ENCODE results near the gene KCNRG. TPM values are rescaled to one million over a fixed set of nuclear protein-coding genes. Genes with fewer than 3 reads are reported as not detected.
A peak's percentile ranks its signal among the peaks of the same experiment; 100 is the strongest.
"Not testable (repeated sequence)": the region's sequence is repeated elsewhere in the genome, so short reads cannot be mapped to it uniquely, and the experiment has no call there.

The KCNRG gene, protein sequence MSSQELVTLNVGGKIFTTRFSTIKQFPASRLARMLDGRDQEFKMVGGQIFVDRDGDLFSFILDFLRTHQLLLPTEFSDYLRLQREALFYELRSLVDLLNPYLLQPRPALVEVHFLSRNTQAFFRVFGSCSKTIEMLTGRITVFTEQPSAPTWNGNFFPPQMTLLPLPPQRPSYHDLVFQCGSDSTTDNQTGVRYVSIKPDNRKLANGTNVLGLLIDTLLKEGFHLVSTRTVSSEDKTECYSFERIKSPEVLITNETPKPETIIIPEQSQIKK
- under 1 TPM; 0.31 to 0.32 TPM for total RNA-seq

DNA sequence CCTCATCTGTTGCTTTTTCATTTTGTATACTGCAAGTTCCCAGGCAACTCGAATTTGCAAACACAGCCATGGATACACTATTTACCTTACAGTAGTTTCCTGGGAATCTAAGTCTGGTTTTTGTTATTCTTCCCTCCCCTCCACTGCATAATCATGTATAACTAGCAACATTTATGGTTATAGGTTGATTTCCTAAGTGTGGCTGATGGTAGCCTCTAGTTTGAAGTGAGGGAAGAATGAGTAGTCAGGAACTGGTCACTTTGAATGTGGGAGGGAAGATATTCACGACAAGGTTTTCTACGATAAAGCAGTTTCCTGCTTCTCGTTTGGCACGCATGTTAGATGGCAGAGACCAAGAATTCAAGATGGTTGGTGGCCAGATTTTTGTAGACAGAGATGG is at the start of gene KCNRG:
KCNRG (plus strand) TSS at position 187 of the 400 bp plus-strand sequence; CDS start at position 237, 50 bp downstream.
- Mint-ChIP-seq H3K9me3 (peaks cover 2 to 4% of the 10 kb centered on the region in 2 donors), H3K27ac (peak within 1 kb of the TSS; percentile 54)

DNA sequence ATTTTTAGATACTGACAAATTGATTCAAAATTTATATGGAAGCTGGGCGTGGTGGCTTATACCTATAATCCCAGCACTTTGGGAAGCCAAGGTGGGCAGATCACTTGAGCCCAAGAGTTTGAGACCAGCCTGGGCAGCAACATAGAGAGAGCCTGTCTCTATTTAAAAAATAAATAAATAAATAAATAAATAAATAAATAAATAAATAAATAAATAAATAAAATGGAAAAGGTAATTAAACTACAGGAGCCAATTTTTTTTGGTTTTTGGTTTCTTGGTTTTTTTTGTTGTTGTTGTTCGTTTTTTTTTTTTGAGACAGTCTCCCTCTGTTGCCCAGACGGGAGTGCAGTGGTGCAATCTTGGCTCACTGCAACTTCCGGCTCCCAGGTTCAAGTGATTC is 47.8 kb upstream of the KCNRG start:
- Mint-ChIP-seq H3K9me3 (peaks cover 2 to 13% of the 10 kb centered on the region in 2 donors), H3K4me3 (no peak overlapping the region), H3K4me1 (ENCODE audit: low read depth) (no peaks in the 10 kb centered on the region), H3K36me3 (ENCODE audit: insufficient read depth in 2 of 2) (peaks cover 9 to 13% of the 10 kb centered on the region in 2 donors), H3K27me3 (ENCODE audit: low read depth) (no peaks in the 10 kb centered on the region), H3K27ac (no peak overlapping the region)
- ATAC-seq (replicated peaks in 1 of 2) (no peak), DNase-seq (no peak)

More for the DNA sequence above, at the start of gene KCNRG:
- Mint-ChIP-seq H3K4me1 (ENCODE audit: low read depth) (peaks cover 28% of the 10 kb centered on the region), H3K4me3 (no peak within 1 kb of the TSS), H3K27me3 (ENCODE audit: low read depth) (no peaks in the 10 kb centered on the region), H3K36me3 (ENCODE audit: insufficient read depth in 2 of 2) (peaks cover 10 to 40% of the 10 kb centered on the region in 2 donors)
- DNase-seq (no peak), ATAC-seq (replicated peaks in 1 of 2) (no peak)

DNA sequence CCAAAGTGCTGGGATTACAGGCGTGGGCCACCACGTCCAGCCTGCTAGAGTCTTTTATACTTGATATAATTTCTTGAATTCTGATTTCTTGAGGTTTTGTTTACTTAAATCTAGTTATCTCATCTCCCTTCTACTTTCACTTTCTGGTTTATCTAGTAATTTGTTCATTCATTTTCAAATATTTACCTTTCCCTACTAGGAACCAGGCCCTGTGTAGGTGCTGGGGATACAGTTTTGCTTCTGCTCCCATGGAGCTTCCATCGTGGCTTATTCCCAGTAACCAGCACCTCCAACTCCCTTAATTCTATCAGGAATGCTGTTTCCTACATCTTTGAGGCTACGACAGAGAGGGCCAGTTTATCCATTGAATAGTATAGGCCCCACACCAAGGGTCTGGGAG is 42.5 kb upstream of the KCNRG start:
- H3K9me3 Mint-ChIP-seq: no peaks in the 10 kb centered on the region
- H3K4me1 Mint-ChIP-seq (ENCODE audit: low read depth): no peaks in the 10 kb centered on the region
- ATAC-seq (replicated peaks in 1 of 2): no peak
- no peaks in the 10 kb centered on the region for H3K27me3 Mint-ChIP-seq (ENCODE audit: low read depth)
- no peaks in the 10 kb centered on the region for H3K36me3 Mint-ChIP-seq (ENCODE audit: insufficient read depth in 2 of 2)
- DNase-seq: no peak
- no peak overlapping the region for H3K27ac Mint-ChIP-seq
- no peak overlapping the region for H3K4me3 Mint-ChIP-seq

DNA sequence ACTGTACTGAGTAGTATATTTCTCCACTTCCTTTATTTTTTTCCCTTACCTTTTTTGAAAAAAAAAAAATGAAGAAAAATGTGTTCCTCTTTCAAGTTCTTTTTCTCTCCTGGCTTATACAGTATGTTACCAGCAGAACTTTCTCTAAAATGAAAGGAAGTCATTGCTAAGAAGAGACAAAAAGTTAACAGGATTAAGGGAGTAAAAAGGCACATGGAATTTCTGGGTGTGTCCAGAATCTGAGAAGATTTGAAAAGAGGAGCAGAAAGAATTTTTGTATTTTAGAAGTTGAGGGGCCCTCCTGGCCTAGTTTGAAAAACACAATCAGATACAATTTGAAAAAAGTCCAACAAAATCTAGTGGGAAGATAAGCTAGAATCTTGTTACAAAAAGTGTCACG is 39.4 kb upstream of the KCNRG start:
- DNase-seq: no peak
- H3K4me1 Mint-ChIP-seq (ENCODE audit: low read depth): no peaks in the 10 kb centered on the region
- no peak for ATAC-seq (replicated peaks in 1 of 2)
- no peak overlapping the region for H3K27ac Mint-ChIP-seq
- no peak overlapping the region for H3K4me3 Mint-ChIP-seq
- no peaks in the 10 kb centered on the region for H3K27me3 Mint-ChIP-seq (ENCODE audit: low read depth)
- H3K36me3 Mint-ChIP-seq (ENCODE audit: insufficient read depth in 2 of 2): no peaks in the 10 kb centered on the region
- H3K9me3 Mint-ChIP-seq: no peaks in the 10 kb centered on the region

DNA sequence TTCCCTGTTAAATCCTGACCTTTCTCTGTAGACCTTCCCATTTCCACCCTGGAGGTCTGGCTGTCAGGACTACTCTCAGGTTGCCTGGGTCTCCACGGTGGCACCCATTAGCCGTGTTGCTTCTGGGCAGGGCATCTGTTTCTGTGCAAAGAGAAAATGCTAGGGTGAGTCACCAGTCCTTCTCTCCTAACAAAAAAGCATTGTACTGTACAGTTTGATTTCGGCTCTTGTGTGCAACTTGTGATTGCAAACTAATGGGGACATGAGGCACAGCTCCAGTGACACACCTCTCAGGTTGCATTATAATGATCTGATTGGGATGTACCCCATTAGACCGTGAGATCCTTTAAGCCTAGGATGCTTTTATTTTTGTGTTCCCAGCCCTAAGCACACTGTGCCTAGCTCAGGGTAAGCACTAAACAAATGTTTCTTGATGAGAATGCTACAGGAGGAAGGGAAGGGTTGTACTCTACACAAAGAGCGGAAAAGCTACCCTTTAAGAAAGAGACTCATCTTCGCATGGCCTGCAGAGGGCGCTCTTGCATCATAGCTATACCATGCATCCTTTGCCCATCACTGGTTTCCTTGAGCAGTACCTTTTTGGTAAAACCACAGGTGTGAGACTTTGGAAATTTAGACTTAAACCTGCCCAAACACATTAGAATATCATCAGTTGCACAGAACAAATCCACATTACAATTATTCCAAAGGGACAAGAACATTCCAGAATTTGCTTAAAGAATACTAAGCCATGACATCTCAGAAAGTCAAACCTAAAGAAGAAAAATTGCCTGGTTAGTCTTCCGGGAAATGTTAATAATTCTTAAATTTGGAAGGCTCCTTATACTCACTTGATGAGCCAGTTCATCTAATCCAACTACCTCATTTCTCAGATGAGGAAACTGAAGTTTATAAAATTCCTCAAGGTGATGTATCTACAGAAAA is 38.7 kb upstream of the KCNRG start:
- no peaks in the 10 kb centered on the region for H3K4me1 Mint-ChIP-seq (ENCODE audit: low read depth)
- no peak overlapping the region for H3K4me3 Mint-ChIP-seq
- H3K9me3 Mint-ChIP-seq: no peaks in the 10 kb centered on the region
- H3K36me3 Mint-ChIP-seq (ENCODE audit: insufficient read depth in 2 of 2): no peaks in the 10 kb centered on the region
- no peak overlapping the region for H3K27ac Mint-ChIP-seq
- no peaks in the 10 kb centered on the region for H3K27me3 Mint-ChIP-seq (ENCODE audit: low read depth)
- DNase-seq (peak; percentile 64 to 71), ATAC-seq (replicated peaks in 1 of 2) (peak; percentile 73 to 74)

DNA sequence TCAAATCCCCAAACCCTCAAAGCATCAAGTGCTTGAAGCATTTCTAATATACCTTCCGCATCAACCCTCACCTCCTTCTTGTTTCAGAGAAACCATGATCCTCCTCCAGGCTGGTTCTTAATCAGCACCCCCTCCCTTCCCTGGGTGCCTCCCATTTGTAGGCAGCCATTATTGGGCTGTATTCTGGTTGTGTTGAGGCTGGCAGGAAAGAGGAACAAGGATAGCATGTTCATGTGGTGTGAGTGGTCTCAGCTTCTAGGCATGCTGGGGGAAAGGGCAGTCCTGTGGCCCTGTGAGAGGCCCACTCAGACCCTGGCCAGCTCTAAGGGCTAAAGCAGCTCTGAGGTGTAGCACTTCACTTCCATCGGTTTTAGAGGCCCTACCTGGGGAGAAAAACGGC is 37.3 kb upstream of the KCNRG start:
- Mint-ChIP-seq H3K36me3 (ENCODE audit: insufficient read depth in 2 of 2) (no peaks in the 10 kb centered on the region), H3K27ac (no peak overlapping the region), H3K9me3 (no peaks in the 10 kb centered on the region), H3K4me3 (no peak overlapping the region), H3K4me1 (ENCODE audit: low read depth) (no peaks in the 10 kb centered on the region), H3K27me3 (ENCODE audit: low read depth) (no peaks in the 10 kb centered on the region)
- ATAC-seq (replicated peaks in 1 of 2) (no peak), DNase-seq (no peak)

DNA sequence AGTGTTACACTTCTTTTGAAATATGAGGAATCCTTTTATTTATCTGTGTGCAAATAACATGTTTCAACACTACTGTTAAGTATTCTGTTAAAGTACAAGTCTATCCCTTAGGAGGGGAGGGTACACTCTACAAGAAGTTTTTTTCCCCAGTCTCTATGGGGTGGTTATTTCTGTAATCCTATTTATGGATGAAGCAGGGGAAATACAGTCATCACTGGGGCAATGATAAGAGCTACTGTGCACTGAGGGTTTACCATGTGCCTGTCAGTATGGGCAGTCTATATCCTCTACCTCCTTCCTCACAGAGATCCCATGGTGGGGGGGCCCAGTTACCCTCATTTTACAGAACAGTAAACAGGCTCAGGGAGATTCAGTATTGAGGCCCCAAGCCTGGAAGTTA is 35.0 kb upstream of the KCNRG start:
- ATAC-seq (replicated peaks in 1 of 2): no peak
- H3K27ac Mint-ChIP-seq: no peak overlapping the region

DNA sequence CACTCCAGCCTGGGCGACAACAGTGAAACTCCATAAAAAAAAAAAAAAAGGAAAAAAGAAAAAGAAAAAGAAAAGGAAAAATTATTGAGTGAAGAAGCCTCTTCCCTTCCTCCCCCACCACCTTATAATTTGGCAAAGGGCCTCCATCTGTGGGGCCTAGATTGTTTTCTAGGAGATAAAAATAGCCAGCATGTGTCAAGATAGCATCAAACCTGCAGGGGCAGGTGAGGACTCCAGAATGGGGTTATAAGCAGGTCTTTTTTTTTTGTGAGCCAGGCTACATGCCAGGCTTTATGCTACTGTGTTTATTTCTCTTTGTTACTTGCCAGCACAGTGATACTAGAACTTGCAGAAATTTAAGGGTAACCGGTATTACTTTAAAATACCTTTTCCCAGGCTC is 30.1 kb upstream of the KCNRG start:
- Mint-ChIP-seq H3K27ac (no peak overlapping the region), H3K36me3 (ENCODE audit: insufficient read depth in 2 of 2) (no peaks in the 10 kb centered on the region), H3K4me3 (no peak overlapping the region), H3K27me3 (ENCODE audit: low read depth) (no peaks in the 10 kb centered on the region), H3K9me3 (no peaks in the 10 kb centered on the region), H3K4me1 (ENCODE audit: low read depth) (no peaks in the 10 kb centered on the region)
- DNase-seq (no peak), ATAC-seq (replicated peaks in 1 of 2) (no peak)

More for the DNA sequence above, 35.0 kb upstream of the KCNRG start:
- DNase-seq: no peak
- H3K36me3 Mint-ChIP-seq (ENCODE audit: insufficient read depth in 2 of 2): no peaks in the 10 kb centered on the region
- no peaks in the 10 kb centered on the region for H3K9me3 Mint-ChIP-seq
- no peaks in the 10 kb centered on the region for H3K4me1 Mint-ChIP-seq (ENCODE audit: low read depth)
- no peak overlapping the region for H3K4me3 Mint-ChIP-seq
- no peaks in the 10 kb centered on the region for H3K27me3 Mint-ChIP-seq (ENCODE audit: low read depth)

DNA sequence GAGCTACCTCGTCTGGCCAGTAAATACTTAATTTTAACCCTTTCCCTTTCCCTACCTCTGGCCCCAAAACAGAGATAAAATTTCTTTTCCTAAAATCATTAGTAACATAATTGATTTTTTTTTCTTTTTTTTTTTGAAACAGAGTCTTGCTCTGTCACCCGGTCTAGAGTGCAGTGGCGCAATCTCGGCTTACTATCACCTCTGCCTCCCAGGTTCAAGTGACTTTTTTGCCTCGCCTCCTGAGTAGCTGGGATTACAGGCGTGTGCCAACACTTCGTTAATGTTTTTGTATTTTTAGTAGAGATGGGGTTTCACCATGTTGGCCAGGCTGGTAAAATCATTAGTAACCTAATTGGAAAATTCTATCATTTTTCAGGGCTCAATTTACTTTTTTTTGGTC is 28.8 kb upstream of the KCNRG start:
- no peak for ATAC-seq (replicated peaks in 1 of 2)
- DNase-seq: no peak
- no peaks in the 10 kb centered on the region for H3K4me1 Mint-ChIP-seq (ENCODE audit: low read depth)
- no peak overlapping the region for H3K27ac Mint-ChIP-seq
- no peaks in the 10 kb centered on the region for H3K36me3 Mint-ChIP-seq (ENCODE audit: insufficient read depth in 2 of 2)
- no peaks in the 10 kb centered on the region for H3K27me3 Mint-ChIP-seq (ENCODE audit: low read depth)
- H3K4me3 Mint-ChIP-seq: no peak overlapping the region
- no peaks in the 10 kb centered on the region for H3K9me3 Mint-ChIP-seq

DNA sequence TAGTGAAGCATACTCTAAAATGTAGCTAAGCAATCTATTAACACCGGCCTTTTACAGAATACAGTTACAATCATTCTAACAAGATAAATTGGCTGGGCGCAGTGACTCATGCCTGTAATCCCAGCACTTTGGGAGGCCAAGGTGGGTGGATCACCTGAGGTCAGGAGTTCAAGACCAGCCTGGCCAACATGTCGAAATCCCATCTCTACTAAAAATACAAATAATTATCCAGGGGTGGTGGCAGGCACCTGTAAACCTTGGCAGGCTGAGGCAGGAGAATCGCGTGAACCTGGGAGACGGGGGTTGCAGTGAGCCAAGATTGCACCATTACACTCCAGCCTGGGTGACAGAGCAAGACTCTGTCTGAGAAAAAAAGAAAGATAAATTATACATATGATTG is 24.6 kb upstream of the KCNRG start:
- H3K4me1 Mint-ChIP-seq (ENCODE audit: low read depth); H3K36me3 Mint-ChIP-seq (ENCODE audit: insufficient read depth in 2 of 2); H3K4me3 Mint-ChIP-seq; DNase-seq; H3K27ac Mint-ChIP-seq; H3K27me3 Mint-ChIP-seq (ENCODE audit: low read depth); H3K9me3 Mint-ChIP-seq; ATAC-seq (replicated peaks in 1 of 2): not testable (repeated sequence)

DNA sequence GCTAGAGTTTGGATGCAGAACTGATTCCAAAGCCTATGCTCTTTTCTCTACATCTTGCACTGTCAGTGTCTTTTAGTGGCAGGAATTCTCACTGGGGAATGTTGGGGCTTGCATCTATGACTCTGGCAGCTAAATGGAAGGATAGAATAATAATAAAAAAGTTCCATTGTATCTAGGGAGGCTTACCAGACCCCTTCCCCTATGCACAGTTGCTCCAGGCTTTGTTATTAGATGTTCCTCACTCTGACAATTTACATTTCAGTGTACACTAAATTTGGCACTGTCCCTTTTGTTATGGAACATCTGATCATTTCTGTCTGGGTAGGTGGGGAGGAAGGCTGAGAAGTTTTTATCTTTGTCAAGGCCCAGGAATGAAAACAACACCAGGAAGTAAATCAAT is 22.1 kb upstream of the KCNRG start:
- DNase-seq (no peak), ATAC-seq (replicated peaks in 1 of 2) (no peak)
- Mint-ChIP-seq H3K9me3 (no peaks in the 10 kb centered on the region), H3K36me3 (ENCODE audit: insufficient read depth in 2 of 2) (peaks cover 0 to 1% of the 10 kb centered on the region in 2 donors), H3K27me3 (ENCODE audit: low read depth) (no peaks in the 10 kb centered on the region), H3K4me3 (no peak overlapping the region), H3K27ac (no peak overlapping the region), H3K4me1 (ENCODE audit: low read depth) (peaks cover 7% of the 10 kb centered on the region)

DNA sequence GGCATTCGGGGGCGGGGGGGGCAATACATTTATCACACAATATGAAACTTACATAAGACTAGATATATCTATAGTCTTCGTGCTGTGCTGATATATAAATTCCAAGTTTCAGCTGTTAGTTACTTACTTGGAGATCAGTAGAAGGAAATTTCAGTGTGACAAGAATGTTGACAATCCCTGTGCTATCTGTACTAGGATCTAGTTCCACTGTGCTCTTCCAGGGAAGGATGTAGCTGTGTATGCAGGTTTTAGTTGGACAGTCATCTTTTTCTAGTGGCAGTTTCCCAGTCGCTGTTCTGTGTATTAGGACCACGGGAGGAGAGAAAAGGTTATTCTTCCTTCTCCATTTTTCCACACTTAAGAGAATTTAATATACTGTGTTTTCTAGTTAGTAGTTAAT is 21.6 kb upstream of the KCNRG start:
- Mint-ChIP-seq H3K9me3 (no peaks in the 10 kb centered on the region), H3K4me3 (no peak overlapping the region), H3K27ac (no peak overlapping the region), H3K36me3 (ENCODE audit: insufficient read depth in 2 of 2) (peaks cover 1 to 2% of the 10 kb centered on the region in 2 donors), H3K4me1 (ENCODE audit: low read depth) (peaks cover 12% of the 10 kb centered on the region), H3K27me3 (ENCODE audit: low read depth) (no peaks in the 10 kb centered on the region)
- no peak for ATAC-seq (replicated peaks in 1 of 2)
- DNase-seq: no peak

DNA sequence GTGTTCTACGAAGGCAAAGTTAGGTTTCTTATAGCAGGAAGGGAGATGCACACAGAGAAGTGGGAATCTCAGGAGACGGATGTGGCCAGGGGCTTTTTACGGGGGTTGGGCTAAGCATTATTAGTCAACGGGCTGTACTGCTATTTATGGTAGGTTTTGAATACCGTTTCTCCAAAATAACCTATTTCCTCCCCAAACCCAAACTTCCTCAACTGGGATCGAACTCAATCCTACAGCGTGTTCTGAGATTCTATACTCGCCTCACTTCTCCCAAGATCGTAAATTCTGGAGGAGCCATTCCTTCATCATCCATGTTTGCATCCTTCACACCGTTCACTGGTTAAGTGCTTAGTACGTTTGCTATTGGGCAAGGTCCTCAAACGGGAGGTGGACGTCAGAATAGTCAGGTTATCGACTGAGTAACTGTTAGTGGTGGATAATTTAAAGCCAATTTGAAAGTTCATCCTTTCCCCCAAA is 19.6 kb upstream of the KCNRG start:
- DNase-seq (no peak), ATAC-seq (replicated peaks in 1 of 2) (no peak)
- Mint-ChIP-seq H3K9me3 (no peaks in the 10 kb centered on the region), H3K27ac (peak overlapping the region; percentile 21), H3K36me3 (ENCODE audit: insufficient read depth in 2 of 2) (peaks cover 1 to 4% of the 10 kb centered on the region in 2 donors), H3K4me1 (ENCODE audit: low read depth) (peaks cover 30% of the 10 kb centered on the region), H3K4me3 (peak overlapping the region; percentile 57 to 84), H3K27me3 (ENCODE audit: low read depth) (no peaks in the 10 kb centered on the region)
